ENCODE measurements around the gene KRTAP9-2. TPM values are rescaled to one million over a fixed set of nuclear protein-coding genes. Genes with fewer than 3 reads are reported as not detected.

KRTAP9-2 gene
- total RNA-seq, 1 donor from 2014 or later: not detected

- no peaks in the 10 kb centered on the region for H3K36me3 Mint-ChIP-seq (ENCODE audit: low read depth)
- H3K9me3 Mint-ChIP-seq: peaks cover 5% of the 10 kb centered on the region
- no peak for DNase-seq (ENCODE audit: low read depth, low spot score)
- no peak overlapping the region for H3K4me3 Mint-ChIP-seq
- TF ChIP-seq CTCF (conservative IDR thresholded peaks at IDR 0.05): no peak
- peaks cover 23% of the 10 kb centered on the region for H3K27me3 Mint-ChIP-seq (ENCODE audit: low read depth)
- no peaks in the 10 kb centered on the region for H3K4me1 Mint-ChIP-seq
- no peak overlapping the region for H3K27ac Mint-ChIP-seq (ENCODE audit: unreplicated experiment)
Measured at GRCh38 chr17:41199421-41200078, 26.9 kb upstream of the KRTAP9-2 start.

- H3K27ac Mint-ChIP-seq (ENCODE audit: unreplicated experiment): no peak overlapping the region
- no peaks in the 10 kb centered on the region for H3K36me3 Mint-ChIP-seq (ENCODE audit: low read depth)
- H3K4me3 Mint-ChIP-seq: no peak overlapping the region
- TF ChIP-seq CTCF (conservative IDR thresholded peaks at IDR 0.05): no peak
- H3K27me3 Mint-ChIP-seq (ENCODE audit: low read depth): peaks cover 57% of the 10 kb centered on the region
- no peaks in the 10 kb centered on the region for H3K9me3 Mint-ChIP-seq
- H3K4me1 Mint-ChIP-seq: no peaks in the 10 kb centered on the region
- no peak for DNase-seq (ENCODE audit: low read depth, low spot score)
Measured at GRCh38 chr17:41211845-41212466, 14.5 kb upstream of the KRTAP9-2 start.

GRCh38 chr17:41212524-41213169 is 13.8 kb upstream of the KRTAP9-2 start:
- no peaks in the 10 kb centered on the region for H3K4me1 Mint-ChIP-seq
- H3K36me3 Mint-ChIP-seq (ENCODE audit: low read depth): no peaks in the 10 kb centered on the region
- H3K27ac Mint-ChIP-seq (ENCODE audit: unreplicated experiment): no peak overlapping the region
- no peaks in the 10 kb centered on the region for H3K9me3 Mint-ChIP-seq
- H3K27me3 Mint-ChIP-seq (ENCODE audit: low read depth): peaks cover 61% of the 10 kb centered on the region
- no peak for DNase-seq (ENCODE audit: low read depth, low spot score)
- no peak for TF ChIP-seq CTCF (conservative IDR thresholded peaks at IDR 0.05)
- H3K4me3 Mint-ChIP-seq: no peak overlapping the region

GRCh38 chr17:41215681-41216080 is 10.8 kb upstream of the KRTAP9-2 start:
- no peak overlapping the region for H3K27ac Mint-ChIP-seq (ENCODE audit: unreplicated experiment)
- DNase-seq (ENCODE audit: low read depth, low spot score): no peak
- H3K4me3 Mint-ChIP-seq: no peak overlapping the region
- no peak for TF ChIP-seq CTCF (conservative IDR thresholded peaks at IDR 0.05)
- peaks cover 3% of the 10 kb centered on the region for H3K36me3 Mint-ChIP-seq (ENCODE audit: low read depth)
- peaks cover 7% of the 10 kb centered on the region for H3K9me3 Mint-ChIP-seq
- peaks cover 44% of the 10 kb centered on the region for H3K27me3 Mint-ChIP-seq (ENCODE audit: low read depth)
- H3K4me1 Mint-ChIP-seq: no peaks in the 10 kb centered on the region

GRCh38 chr17:41223821-41224220 is 2.6 kb upstream of the KRTAP9-2 start:
- no peak for DNase-seq (ENCODE audit: low read depth, low spot score)
- no peak for TF ChIP-seq CTCF (conservative IDR thresholded peaks at IDR 0.05)
- Mint-ChIP-seq H3K36me3 (ENCODE audit: low read depth) (peaks cover 3% of the 10 kb centered on the region), H3K9me3 (peaks cover 8% of the 10 kb centered on the region), H3K27me3 (ENCODE audit: low read depth) (peaks cover 28% of the 10 kb centered on the region), H3K4me1 (peaks cover 4% of the 10 kb centered on the region), H3K27ac (ENCODE audit: unreplicated experiment) (no peak overlapping the region), H3K4me3 (no peak overlapping the region)
